B cell (primary cell): ENCODE data around the gene PTPRE. TPM values are rescaled to one million over a fixed set of nuclear protein-coding genes. Genes with fewer than 3 reads are reported as not detected.

Experiments used
- ATAC-seq: fragments of 200-7000 bp; cut with Tn5 transposase; one replicate; pipeline ENCODE4 v1.10.0; 2021; ENCODE audit warnings: low read depth, mild to moderate bottlenecking, moderate number of reproducible peaks, moderate library complexity
- CTCF ChIA-PET: fragments of 350-600 bp; sonication (Branson Sonifier 250); formaldehyde crosslinking; loops from one replicate; lab custom pipeline; 2021; ENCODE audit warnings: antibody characterized with exemption, inconsistent platforms; lab: Charles Lee
- POLR2A ChIA-PET: fragments of 350-600 bp; sonication (Branson Sonifier 250); formaldehyde crosslinking; loops from one replicate; lab custom pipeline; 2021; ENCODE audit warnings: antibody characterized with exemption; lab: Charles Lee
- DNase-seq: peaks from one replicate; pipeline ENCODE4 v3.0.0; 2013
- H2AFZ ChIP-seq: 2 replicates; pipeline ENCODE4 v1.6.1; 2012; ENCODE audit warnings: mild to moderate bottlenecking, low read depth, low read length; ENCODE audit not compliant: insufficient read depth, poor library complexity, severe bottlenecking
- H3K27ac ChIP-seq, 2 donors: 1 replicate in 1 of 2; 2 replicates in 1 of 2; pipeline ENCODE4 v1.5.1; 2012 to 2013; ENCODE audit warnings: low read length in 2 of 2, mild to moderate bottlenecking in 2 of 2, moderate library complexity in 1 of 2
- H3K27me3 ChIP-seq, 4 experiments: fragments of 200-600 bp in 1 of 4; sonication (generic) in 1 of 4; replicated peaks in 1 of 4; 1 replicate in 2 of 4; 2 replicates in 2 of 4; pipeline versions ENCODE4 v1.6.1 to v1.7.0; 2013 to 2016; ENCODE audit warnings: low read length in 3 of 4, mild to moderate bottlenecking in 2 of 4, mixed read lengths in 1 of 4, moderate library complexity in 1 of 4; ENCODE audit not compliant: insufficient read depth in 4 of 4, control insufficient read depth in 3 of 4; ENCODE audit errors: control extremely low read depth in 1 of 4
- H3K36me3 ChIP-seq, 2 experiments: replicated peaks in 1 of 2; 1 replicate in 1 of 2; 2 replicates in 1 of 2; pipeline versions ENCODE4 v1.6.1 to v1.7.1; 2013; ENCODE audit warnings: low read length in 1 of 2; ENCODE audit not compliant: insufficient read depth in 2 of 2, control insufficient read depth in 1 of 2; ENCODE audit errors: control extremely low read depth in 1 of 2, extremely low read depth in 1 of 2
- H3K4me1 ChIP-seq, 2 donors: fragments of 200-600 bp in 1 of 2; sonication (generic) in 1 of 2; 1 replicate in 1 of 2; 2 replicates in 1 of 2; pipeline versions ENCODE4 v1.5.1 to v1.6.1; 2013 to 2017; ENCODE audit warnings: low read length in 2 of 2; ENCODE audit not compliant: control insufficient read depth in 2 of 2, insufficient read depth in 2 of 2
- H3K4me2 ChIP-seq: replicated peaks from 2 replicates; pipeline ENCODE3; 2012; ENCODE audit warnings: mild to moderate bottlenecking, low read depth, low read length; ENCODE audit not compliant: poor library complexity, severe bottlenecking
- H3K4me3 ChIP-seq, 5 experiments: fragments of 200-600 bp in 1 of 5; sonication (generic) in 1 of 5; 1 replicate in 3 of 5; 2 replicates in 2 of 5; pipeline versions ENCODE4 v1.5.1 to v1.7.0; 2011 to 2016; ENCODE audit warnings: low read length in 4 of 5, mild to moderate bottlenecking in 4 of 5, low read depth in 2 of 5, control low read depth in 1 of 5, moderate library complexity in 1 of 5; ENCODE audit not compliant: insufficient read depth in 1 of 5; ENCODE audit errors: control extremely low read depth in 1 of 5, extremely low read depth in 1 of 5
- H3K79me2 ChIP-seq: fragments of 200-600 bp; sonication (generic); one replicate; pipeline ENCODE4 v1.6.0; 2016; ENCODE audit warnings: low read length; ENCODE audit not compliant: control insufficient read depth, insufficient read depth
- H3K9ac ChIP-seq: fragments of 200-600 bp; sonication (generic); 2 replicates; pipeline ENCODE4 v1.6.1; 2017; ENCODE audit warnings: mild to moderate bottlenecking, low read length, moderate library complexity
- H3K9me3 ChIP-seq, 3 donors: one replicate each; pipeline versions ENCODE4 v1.6.1 to v1.7.1; 2013; ENCODE audit warnings: low read length in 2 of 3; ENCODE audit not compliant: control insufficient read depth in 2 of 3, insufficient read depth in 1 of 3; ENCODE audit errors: control extremely low read depth in 1 of 3
- H4K20me1 ChIP-seq: 2 replicates; pipeline ENCODE4 v1.6.0; 2012; ENCODE audit warnings: mild to moderate bottlenecking, low read length; ENCODE audit not compliant: insufficient read depth, control insufficient read depth, poor library complexity, severe bottlenecking
- H3K27ac Mint-ChIP-seq: one replicate; pipeline ENCODE4 v1.8.0; 2021; ENCODE audit warnings: mixed read lengths
- H3K27me3 Mint-ChIP-seq: one replicate; pipeline ENCODE4 v1.8.0; 2021; ENCODE audit warnings: mixed read lengths
- H3K4me1 Mint-ChIP-seq: one replicate; pipeline ENCODE4 v1.8.0; 2021; ENCODE audit warnings: mixed read lengths
- H3K4me3 Mint-ChIP-seq: one replicate; pipeline ENCODE4 v1.8.0; 2021; ENCODE audit warnings: mixed read lengths
- H3K9me3 Mint-ChIP-seq: one replicate; pipeline ENCODE4 v1.8.0; 2022; ENCODE audit warnings: mixed read lengths; ENCODE audit not compliant: insufficient read depth
- EZH2 ChIP-seq: IDR thresholded peaks from 2 replicates; pipeline ENCODE4 v1.6.1; 2012; ENCODE audit warnings: borderline replicate concordance, low read depth, mild to moderate bottlenecking, moderate library complexity, low read length; ENCODE audit not compliant: insufficient read depth, poor library complexity, severe bottlenecking
- WGBS: methylation state at CpG from one replicate; pipeline ENCODE4 v1.1.5; 2013; ENCODE audit warnings: missing lambda C conversion rate; ENCODE audit not compliant: insufficient coverage; 5-methylcytosine and 5-hydroxymethylcytosine counted together
- intact Hi-C: fragments of 100-400 bp; cut with micrococcal nuclease; formaldehyde crosslinking; loops from one replicate; pipeline ENCODE4 v1.10.0; 2022
- polyA plus RNA-seq: library from polyadenylated mRNA; depleted of rRNA; stranded (reverse); fragments of >200 nt; gene quantifications from 2 replicates; pipeline ENCODE4 v1.2.3, GENCODE V29; 2012
- total RNA-seq, 2 donors: library from RNA; stranded (reverse); fragments of 120-200 nt in 1 of 2; gene quantifications; 1 replicate in 1 of 2; 2 replicates in 1 of 2; pipeline versions ENCODE4 v1.2.3 to v1.2.4, GENCODE V29; 2013 to 2022
- TF ChIP-seq, protein P1 (sequence below): fragments of 200-600 bp; IDR thresholded peaks from one replicate; pipeline ENCODE4 v1.8.0; 2022; ENCODE audit warnings: antibody characterized with exemption, mild to moderate bottlenecking

Gene PTPRE
- total and polyA plus RNA-seq, 2 donors (not counting 1 experiment from before 2014, with no cell fraction given): 6.6 to 32.7 TPM

DNA sequence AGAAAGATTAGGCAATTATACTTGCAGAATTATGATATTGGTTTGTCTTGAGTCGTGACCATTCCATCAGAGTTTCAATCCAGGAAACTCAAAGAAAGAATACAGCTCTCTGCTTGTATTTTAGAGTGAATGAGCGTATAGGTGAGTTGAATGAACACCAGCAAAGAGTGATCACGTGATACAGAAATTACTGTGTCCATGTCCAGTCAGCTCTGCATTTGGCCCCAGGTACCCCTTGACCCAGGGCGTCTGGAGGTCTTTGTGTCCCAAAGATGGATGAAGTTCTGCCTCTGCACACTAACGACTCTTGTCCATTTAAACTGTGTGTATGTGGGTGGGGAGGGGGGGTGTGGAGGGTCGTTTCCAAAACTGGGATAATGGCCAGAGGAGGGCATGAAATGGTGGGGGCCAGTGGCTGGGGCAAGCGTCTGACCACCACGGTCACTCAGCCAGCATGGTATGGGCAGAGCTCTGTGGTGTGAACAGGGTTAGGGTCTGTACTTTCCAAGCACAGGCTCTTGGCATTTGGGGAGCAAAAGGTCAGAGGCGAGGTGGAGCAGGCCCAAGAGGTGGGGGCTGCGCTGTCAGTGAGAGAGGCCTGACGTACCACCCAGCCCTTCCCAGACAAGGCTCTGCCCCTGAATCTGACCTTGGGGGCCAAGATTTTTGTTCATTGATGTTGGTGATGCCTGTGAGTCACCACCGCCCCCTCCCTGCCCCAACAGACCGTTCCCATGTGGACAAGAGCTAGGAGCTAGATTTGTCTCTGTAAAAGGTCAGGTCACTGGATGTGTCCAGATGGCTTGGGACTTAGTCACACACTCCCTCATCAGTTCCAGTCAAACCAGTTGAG is 1.4 kb downstream of the PTPRE start:
- H3K4me1 ChIP-seq: peaks cover 8 to 9% of the 10 kb centered on the region in 2 donors
- WGBS: 81% methylated on average over 9 of the region's 13 CpGs
- no peak overlapping the region for H3K4me3 ChIP-seq
- peaks cover 0 to 1% (median 0%) of the 10 kb centered on the region in 3 donors for H3K9me3 ChIP-seq
- intact Hi-C loops: no loop called here
- H3K27me3 Mint-ChIP-seq: peaks cover 51% of the 10 kb centered on the region
- TF ChIP-seq, protein P1, sequence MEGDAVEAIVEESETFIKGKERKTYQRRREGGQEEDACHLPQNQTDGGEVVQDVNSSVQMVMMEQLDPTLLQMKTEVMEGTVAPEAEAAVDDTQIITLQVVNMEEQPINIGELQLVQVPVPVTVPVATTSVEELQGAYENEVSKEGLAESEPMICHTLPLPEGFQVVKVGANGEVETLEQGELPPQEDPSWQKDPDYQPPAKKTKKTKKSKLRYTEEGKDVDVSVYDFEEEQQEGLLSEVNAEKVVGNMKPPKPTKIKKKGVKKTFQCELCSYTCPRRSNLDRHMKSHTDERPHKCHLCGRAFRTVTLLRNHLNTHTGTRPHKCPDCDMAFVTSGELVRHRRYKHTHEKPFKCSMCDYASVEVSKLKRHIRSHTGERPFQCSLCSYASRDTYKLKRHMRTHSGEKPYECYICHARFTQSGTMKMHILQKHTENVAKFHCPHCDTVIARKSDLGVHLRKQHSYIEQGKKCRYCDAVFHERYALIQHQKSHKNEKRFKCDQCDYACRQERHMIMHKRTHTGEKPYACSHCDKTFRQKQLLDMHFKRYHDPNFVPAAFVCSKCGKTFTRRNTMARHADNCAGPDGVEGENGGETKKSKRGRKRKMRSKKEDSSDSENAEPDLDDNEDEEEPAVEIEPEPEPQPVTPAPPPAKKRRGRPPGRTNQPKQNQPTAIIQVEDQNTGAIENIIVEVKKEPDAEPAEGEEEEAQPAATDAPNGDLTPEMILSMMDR: no peak
- TF ChIP-seq EZH2: no peak
- peak overlapping the region; percentile 77 for H2AFZ ChIP-seq
- H3K9ac ChIP-seq: peak overlapping the region; percentile 19
- no peaks in the 10 kb centered on the region for H3K9me3 Mint-ChIP-seq
- H3K4me1 Mint-ChIP-seq: no peaks in the 10 kb centered on the region
- no peak overlapping the region for H3K27ac ChIP-seq
- ChIA-PET CTCF (interaction anchor here (0.9 to 4.9 kb wide), 3 partner anchors 161 to 242 kb away, joined by 3 to 56 read pairs (median 4); no protein-coding TSS in a partner anchor), POLR2A (no interaction called here)
- H4K20me1 ChIP-seq: no peaks in the 10 kb centered on the region
- no peak for DNase-seq
- peak overlapping the region; percentile 97 for H3K4me2 ChIP-seq
- H3K27me3 ChIP-seq: peaks cover 0 to 30% (median 12%) of the 10 kb centered on the region in 4 experiments
- no peak overlapping the region for H3K27ac Mint-ChIP-seq
- H3K79me2 ChIP-seq: no peaks in the 10 kb centered on the region
- H3K4me3 Mint-ChIP-seq: peak overlapping the region; percentile 38
- H3K36me3 ChIP-seq: no peaks in the 10 kb centered on the region
- ATAC-seq: no peak

DNA sequence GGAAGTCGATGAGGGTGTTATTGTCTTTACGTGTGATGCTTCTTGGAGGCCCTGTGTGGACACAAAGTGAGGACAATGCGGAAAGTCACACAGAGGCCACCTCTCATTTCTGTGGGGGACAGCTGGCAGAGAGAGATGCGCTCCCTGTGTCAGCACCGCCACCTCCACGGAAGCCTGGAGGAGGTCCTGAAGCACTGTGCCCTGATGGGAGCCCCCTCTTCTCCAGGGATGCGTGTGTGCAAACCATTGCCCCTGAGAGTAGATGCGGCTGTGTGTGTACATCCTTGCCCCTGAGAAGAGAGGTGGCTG is 2.0 kb downstream of the PTPRE start:
- Histone ChIP-seq H3K9me3 (no peaks in the 10 kb centered on the region), H3K36me3 (no peaks in the 10 kb centered on the region), H3K4me1 (peaks cover 8 to 9% of the 10 kb centered on the region in 2 donors), H3K79me2 (no peaks in the 10 kb centered on the region), H3K4me3 (no peak overlapping the region), H3K4me2 (no peak overlapping the region), H4K20me1 (no peaks in the 10 kb centered on the region), H2AFZ (no peak overlapping the region), H3K9ac (no peak overlapping the region), H3K27ac (no peak overlapping the region), H3K27me3 (peaks cover 0 to 30% (median 12%) of the 10 kb centered on the region in 4 experiments)
- Mint-ChIP-seq H3K27me3 (peaks cover 45% of the 10 kb centered on the region), H3K4me3 (no peak overlapping the region), H3K9me3 (no peaks in the 10 kb centered on the region), H3K27ac (no peak overlapping the region), H3K4me1 (no peaks in the 10 kb centered on the region)
- ATAC-seq: no peak
- CTCF ChIA-PET: interaction anchor here (1.2 kb wide), 1 partner anchor 242 kb away, joined by 4 read pairs; no protein-coding TSS in a partner anchor
- intact Hi-C loops: no loop called here
- no peak for TF ChIP-seq EZH2
- TF ChIP-seq, protein P1: no peak
- POLR2A ChIA-PET: no interaction called here
- DNase-seq: no peak
- WGBS: 79% methylated on average over 6 of the region's 8 CpGs
